HepG2 (cell line): ENCODE measurements around the gene C16orf89. TPM values are rescaled to one million over a fixed set of nuclear protein-coding genes. Genes with fewer than 3 reads are reported as not detected.

Experiments
- AGO2 ChIP-seq: fragments of 200-400 bp; formaldehyde crosslinking; optimal IDR thresholded peaks from 2 replicates; pipeline ENCODE3; 2017; ENCODE audit warnings: mild to moderate bottlenecking, low read depth, low read length, moderate library complexity
- ASH2L ChIP-seq: fragments of 300-600, 200-600 bp; sonication (generic); IDR thresholded peaks from 2 replicates; pipeline ENCODE4 v1.7.0; 2017; ENCODE audit warnings: low read depth, mild to moderate bottlenecking, moderate library complexity, mixed read lengths, low read length; ENCODE audit not compliant: insufficient read length
- ETV5 ChIP-seq: IDR thresholded peaks from 2 replicates; pipeline ENCODE4 v1.6.1; 2018; ENCODE audit warnings: missing biosample characterization, missing genetic modification reagents, inconsistent platforms, borderline replicate concordance
- GFI1 ChIP-seq: sonication (generic); formaldehyde crosslinking; IDR thresholded peaks from 2 replicates; pipeline ENCODE4 v1.5.0; 2020; ENCODE audit warnings: missing genetic modification reagents, mild to moderate bottlenecking, borderline replicate concordance
- HOXA3 ChIP-seq: sonication (generic); formaldehyde crosslinking; IDR thresholded peaks from 2 replicates; pipeline ENCODE4 v1.5.0; 2020; ENCODE audit warnings: missing genetic modification reagents
- NCOA5 ChIP-seq: sonication (generic); formaldehyde crosslinking; IDR thresholded peaks from 2 replicates; pipeline ENCODE4 v1.4.0; 2020; ENCODE audit warnings: missing genetic modification reagents
- POLR2G ChIP-seq: fragments of 200-400 bp; formaldehyde crosslinking; IDR thresholded peaks from 2 replicates; pipeline ENCODE4 v1.6.1; 2018; ENCODE audit warnings: mild to moderate bottlenecking, low read depth, low read length, moderate library complexity
- SMAD3 ChIP-seq: sonication (generic); formaldehyde crosslinking; IDR thresholded peaks from 2 replicates; pipeline ENCODE4 v1.4.0; 2020; ENCODE audit warnings: missing genetic modification reagents
- TEAD2 ChIP-seq: sonication (generic); formaldehyde crosslinking; IDR thresholded peaks from 2 replicates; pipeline ENCODE4 v1.9.0; 2021; ENCODE audit warnings: missing genetic modification reagents
- ZFP36L2 ChIP-seq: sonication (generic); formaldehyde crosslinking; IDR thresholded peaks from 2 replicates; pipeline ENCODE4 v1.4.0; 2020; ENCODE audit warnings: missing genetic modification reagents
- ZFP82 ChIP-seq: sonication (generic); formaldehyde crosslinking; IDR thresholded peaks from 2 replicates; pipeline ENCODE4 v1.5.1; 2020; ENCODE audit warnings: mild to moderate bottlenecking, missing genetic modification reagents, borderline replicate concordance
- ZNF354B ChIP-seq: sonication (generic); formaldehyde crosslinking; IDR thresholded peaks from 2 replicates; pipeline ENCODE4 v1.8.0; 2022; ENCODE audit warnings: mild to moderate bottlenecking, missing genetic modification reagents
- ZNF674 ChIP-seq: sonication (generic); formaldehyde crosslinking; IDR thresholded peaks from 2 replicates; pipeline ENCODE4 v1.5.0; 2020; ENCODE audit warnings: low read depth, mild to moderate bottlenecking, missing genetic modification reagents
- ZNF766 ChIP-seq: sonication (generic); formaldehyde crosslinking; IDR thresholded peaks from 2 replicates; pipeline ENCODE4 v1.5.0; 2020; ENCODE audit warnings: missing genetic modification reagents, borderline replicate concordance
- ZNF841 ChIP-seq: sonication (generic); formaldehyde crosslinking; IDR thresholded peaks from 2 replicates; pipeline ENCODE4 v1.8.1; 2023; ENCODE audit warnings: missing genetic modification reagents, borderline replicate concordance
- ZSCAN29 ChIP-seq: sonication (generic); formaldehyde crosslinking; conservative IDR thresholded peaks from 2 replicates; pipeline ENCODE4 v1.4.0; 2020; ENCODE audit warnings: mild to moderate bottlenecking, missing genetic modification reagents
- polyA plus RNA-seq, 8 experiments: library from polyadenylated mRNA; depleted of rRNA in 3 of 8; stranded (reverse) in 7 of 8; unstranded in 1 of 8; fragments of >200 nt; fragmentation: Illumina TruSeq in 4 of 8; extraction: Trizol in 4 of 8; gene quantifications; 2 replicates each; pipeline versions ENCODE4 v1.2.1 to v1.2.3, GENCODE V29; 2011 to 2016; ENCODE audit warnings: low read depth in 4 of 8, missing spikeins in 1 of 8, mixed read lengths in 1 of 8; ENCODE audit not compliant: insufficient read depth in 1 of 8
- total RNA-seq, 5 experiments: library from RNA; depleted of rRNA; stranded (reverse); fragments of >200 nt; fragmentation: Illumina TruSeq; extraction: Trizol; gene quantifications; 2 replicates each; pipeline ENCODE4 v1.2.3, GENCODE V29; 2016; ENCODE audit warnings: low read depth in 1 of 5
- TF ChIP-seq, protein P1 (sequence below), 2 experiments: IDR thresholded peaks; 2 replicates each; pipeline ENCODE4 v1.6.1; 2011 to 2012; ENCODE audit warnings: low read length in 2 of 2, borderline replicate concordance in 1 of 2, low read depth in 1 of 2, mild to moderate bottlenecking in 1 of 2, moderate library complexity in 1 of 2
- TF ChIP-seq, protein P2 (sequence below): IDR thresholded peaks from 2 replicates; pipeline ENCODE4 v1.6.1; 2016; ENCODE audit warnings: low read depth
- TF ChIP-seq, protein P3 (sequence below): sonication (generic); formaldehyde crosslinking; IDR thresholded peaks from 2 replicates; pipeline ENCODE4 v1.4.0; 2020; ENCODE audit warnings: missing genetic modification reagents
- TF ChIP-seq, protein P4 (sequence below): IDR thresholded peaks from 2 replicates; pipeline ENCODE4 v1.6.1; 2016; ENCODE audit warnings: missing biosample characterization, missing genetic modification reagents, low read depth

Gene C16orf89
- total and polyA plus RNA-seq, 2 of the 13 experiments (the other 11 are each of a cell fraction or from before 2014, with no cell fraction given), result 1.9 to 3.4 TPM

DNA sequence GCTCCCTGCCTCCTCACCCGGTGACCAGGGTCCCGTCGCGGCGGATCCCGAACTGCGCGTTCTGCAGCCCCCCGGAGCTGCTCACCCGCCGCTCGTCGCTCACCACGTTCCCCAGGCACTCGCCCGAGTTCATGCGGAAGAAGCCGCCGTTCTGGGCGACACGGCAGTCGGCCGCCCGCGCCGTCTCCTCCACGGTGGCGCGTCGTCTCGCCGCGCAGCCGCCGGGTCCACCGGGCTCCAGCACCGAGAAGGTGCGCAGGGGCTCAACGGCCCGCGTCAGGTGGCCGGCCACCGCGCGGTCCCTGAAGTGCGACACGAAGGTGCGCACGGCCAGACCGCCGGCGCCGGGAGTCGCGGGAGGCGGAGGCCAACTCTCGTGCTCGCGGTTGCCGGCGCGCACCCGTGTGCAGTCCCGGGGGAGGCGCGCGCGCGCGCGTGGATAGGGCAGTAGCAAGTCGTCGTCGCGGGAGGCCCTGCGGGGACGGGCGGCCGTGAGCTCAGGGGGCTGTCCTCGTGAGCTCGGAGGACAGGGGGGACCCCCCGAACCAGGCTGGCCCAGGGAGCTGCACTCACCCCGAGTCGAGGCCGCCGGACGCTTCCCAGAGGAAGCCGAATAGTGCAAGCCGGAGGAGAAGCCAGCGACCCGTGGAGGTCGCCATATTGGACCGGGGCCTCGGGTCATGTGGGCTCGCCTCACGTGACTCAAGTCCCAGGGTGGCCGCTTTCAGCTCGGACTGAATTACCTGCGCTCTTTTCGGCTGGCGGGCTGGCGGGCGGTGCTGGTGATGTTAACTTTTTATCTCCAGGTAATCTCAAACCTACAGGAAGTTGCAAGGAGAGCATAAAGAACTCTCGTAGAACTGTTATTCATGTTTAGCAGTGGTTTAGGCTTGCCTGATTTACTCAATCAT, 32.2 kb downstream of the C16orf89 start, which contains the start of gene NAGPA (continued):
- TF ChIP-seq HOXA3 (CRISPR knock-in tag), result peak; percentile 95
- peak; percentile 87 for TF ChIP-seq POLR2G
- peak; percentile 69 for TF ChIP-seq ETV5 (CRISPR knock-in tag)
- TF ChIP-seq AGO2, result peak; percentile 92
- TF ChIP-seq, protein P1, sequence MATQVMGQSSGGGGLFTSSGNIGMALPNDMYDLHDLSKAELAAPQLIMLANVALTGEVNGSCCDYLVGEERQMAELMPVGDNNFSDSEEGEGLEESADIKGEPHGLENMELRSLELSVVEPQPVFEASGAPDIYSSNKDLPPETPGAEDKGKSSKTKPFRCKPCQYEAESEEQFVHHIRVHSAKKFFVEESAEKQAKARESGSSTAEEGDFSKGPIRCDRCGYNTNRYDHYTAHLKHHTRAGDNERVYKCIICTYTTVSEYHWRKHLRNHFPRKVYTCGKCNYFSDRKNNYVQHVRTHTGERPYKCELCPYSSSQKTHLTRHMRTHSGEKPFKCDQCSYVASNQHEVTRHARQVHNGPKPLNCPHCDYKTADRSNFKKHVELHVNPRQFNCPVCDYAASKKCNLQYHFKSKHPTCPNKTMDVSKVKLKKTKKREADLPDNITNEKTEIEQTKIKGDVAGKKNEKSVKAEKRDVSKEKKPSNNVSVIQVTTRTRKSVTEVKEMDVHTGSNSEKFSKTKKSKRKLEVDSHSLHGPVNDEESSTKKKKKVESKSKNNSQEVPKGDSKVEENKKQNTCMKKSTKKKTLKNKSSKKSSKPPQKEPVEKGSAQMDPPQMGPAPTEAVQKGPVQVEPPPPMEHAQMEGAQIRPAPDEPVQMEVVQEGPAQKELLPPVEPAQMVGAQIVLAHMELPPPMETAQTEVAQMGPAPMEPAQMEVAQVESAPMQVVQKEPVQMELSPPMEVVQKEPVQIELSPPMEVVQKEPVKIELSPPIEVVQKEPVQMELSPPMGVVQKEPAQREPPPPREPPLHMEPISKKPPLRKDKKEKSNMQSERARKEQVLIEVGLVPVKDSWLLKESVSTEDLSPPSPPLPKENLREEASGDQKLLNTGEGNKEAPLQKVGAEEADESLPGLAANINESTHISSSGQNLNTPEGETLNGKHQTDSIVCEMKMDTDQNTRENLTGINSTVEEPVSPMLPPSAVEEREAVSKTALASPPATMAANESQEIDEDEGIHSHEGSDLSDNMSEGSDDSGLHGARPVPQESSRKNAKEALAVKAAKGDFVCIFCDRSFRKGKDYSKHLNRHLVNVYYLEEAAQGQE (IDR thresholded peaks at IDR 0.05; ENCODE audit: borderline replicate concordance in 1 of 2, low read depth in 1 of 2, low read length in 2 of 2), result peak in 1 of 2 experiments; percentile 83; a peak in 2 of 4 replicates
- no peak for TF ChIP-seq ZFP82 (CRISPR knock-in tag)
- TF ChIP-seq, protein P2, sequence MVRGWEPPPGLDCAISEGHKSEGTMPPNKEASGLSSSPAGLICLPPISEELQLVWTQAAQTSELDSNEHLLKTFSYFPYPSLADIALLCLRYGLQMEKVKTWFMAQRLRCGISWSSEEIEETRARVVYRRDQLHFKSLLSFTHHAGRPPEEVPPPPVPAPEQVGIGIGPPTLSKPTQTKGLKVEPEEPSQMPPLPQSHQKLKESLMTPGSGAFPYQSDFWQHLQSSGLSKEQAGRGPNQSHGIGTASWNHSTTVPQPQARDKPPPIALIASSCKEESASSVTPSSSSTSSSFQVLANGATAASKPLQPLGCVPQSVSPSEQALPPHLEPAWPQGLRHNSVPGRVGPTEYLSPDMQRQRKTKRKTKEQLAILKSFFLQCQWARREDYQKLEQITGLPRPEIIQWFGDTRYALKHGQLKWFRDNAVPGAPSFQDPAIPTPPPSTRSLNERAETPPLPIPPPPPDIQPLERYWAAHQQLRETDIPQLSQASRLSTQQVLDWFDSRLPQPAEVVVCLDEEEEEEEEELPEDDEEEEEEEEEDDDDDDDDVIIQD, result no peak
- peak; percentile 50 for TF ChIP-seq TEAD2
- peak; percentile 95 for TF ChIP-seq ASH2L
- TF ChIP-seq, protein P3, sequence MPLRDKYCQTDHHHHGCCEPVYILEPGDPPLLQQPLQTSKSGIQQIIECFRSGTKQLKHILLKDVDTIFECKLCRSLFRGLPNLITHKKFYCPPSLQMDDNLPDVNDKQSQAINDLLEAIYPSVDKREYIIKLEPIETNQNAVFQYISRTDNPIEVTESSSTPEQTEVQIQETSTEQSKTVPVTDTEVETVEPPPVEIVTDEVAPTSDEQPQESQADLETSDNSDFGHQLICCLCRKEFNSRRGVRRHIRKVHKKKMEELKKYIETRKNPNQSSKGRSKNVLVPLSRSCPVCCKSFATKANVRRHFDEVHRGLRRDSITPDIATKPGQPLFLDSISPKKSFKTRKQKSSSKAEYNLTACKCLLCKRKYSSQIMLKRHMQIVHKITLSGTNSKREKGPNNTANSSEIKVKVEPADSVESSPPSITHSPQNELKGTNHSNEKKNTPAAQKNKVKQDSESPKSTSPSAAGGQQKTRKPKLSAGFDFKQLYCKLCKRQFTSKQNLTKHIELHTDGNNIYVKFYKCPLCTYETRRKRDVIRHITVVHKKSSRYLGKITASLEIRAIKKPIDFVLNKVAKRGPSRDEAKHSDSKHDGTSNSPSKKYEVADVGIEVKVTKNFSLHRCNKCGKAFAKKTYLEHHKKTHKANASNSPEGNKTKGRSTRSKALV, result peak; percentile 88
- TF ChIP-seq ZNF674 (CRISPR knock-in tag), result 0 out of 2 replicates have a peak, but pooled peaks have one; percentile 72
- TF ChIP-seq ZSCAN29 (CRISPR knock-in tag), result peak; percentile 50
- TF ChIP-seq GFI1 (CRISPR knock-in tag), result peak; percentile 78; the same call in 1 of the 2 replicates
- TF ChIP-seq, protein P4, sequence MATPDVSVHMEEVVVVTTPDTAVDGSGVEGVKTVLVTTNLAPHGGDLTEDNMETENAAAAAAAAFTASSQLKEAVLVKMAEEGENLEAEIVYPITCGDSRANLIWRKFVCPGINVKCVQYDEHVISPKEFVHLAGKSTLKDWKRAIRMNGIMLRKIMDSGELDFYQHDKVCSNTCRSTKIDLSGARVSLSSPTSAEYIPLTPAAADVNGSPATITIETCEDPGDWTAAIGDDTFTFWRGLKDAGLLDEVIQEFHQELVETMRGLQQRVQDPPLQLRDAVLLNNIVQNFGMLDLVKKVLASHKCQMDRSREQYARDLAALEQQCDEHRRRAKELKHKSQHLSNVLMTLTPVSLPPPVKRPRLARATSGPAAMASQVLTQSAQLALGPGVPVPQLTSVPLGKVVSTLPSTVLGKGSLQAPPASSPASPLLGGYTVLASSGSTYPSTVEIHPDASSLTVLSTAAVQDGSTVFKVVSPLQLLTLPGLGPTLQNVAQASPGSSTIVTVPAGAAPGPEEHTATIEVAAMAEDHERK (CRISPR knock-in tag), result peak; percentile 31; the same call in 1 of the 2 replicates
- TF ChIP-seq ZNF354B (CRISPR knock-in tag), result no peak
- no peak for TF ChIP-seq ZFP36L2 (CRISPR knock-in tag)
- TF ChIP-seq NCOA5 (CRISPR knock-in tag), result 0 out of 2 replicates have a peak, but pooled peaks have one; percentile 89
- TF ChIP-seq ZNF766 (CRISPR knock-in tag), result peak; percentile 98
- peak; percentile 92 for TF ChIP-seq ZNF841 (CRISPR knock-in tag)
- peak; percentile 86; the same call in 1 of the 2 replicates for TF ChIP-seq SMAD3 (CRISPR knock-in tag)
